Activated T-helper 2 cell treated with anti-CD3 and anti-CD28 coated beads, Interferon-gamma antibody, Interleukin-2, Interleukin-4, amounts not matched to agents 10 μg/mL and 5 μg/mL and 100 μg/mL, durations not matched to agents 14 hours and 24 hours and 36 hours (primary cell): ENCODE data around the gene CMTM8. TPM values are rescaled to one million over a fixed set of nuclear protein-coding genes. Genes with fewer than 3 reads are reported as not detected.
"Not testable (repeated sequence)": the region's sequence is repeated elsewhere in the genome, so short reads cannot be mapped to it uniquely, and the experiment has no call there.

Source experiments
- DNase-seq: peaks from one replicate; pipeline ENCODE4 v3.0.0; 2021; ENCODE audit warnings: low spot score
- H3K27ac Mint-ChIP-seq: one replicate; pipeline ENCODE4 v1.8.0; 2021; ENCODE audit warnings: mixed read lengths
- H3K27me3 Mint-ChIP-seq: one replicate; pipeline ENCODE4 v1.8.0; 2021; ENCODE audit warnings: low read depth, mixed read lengths
- H3K36me3 Mint-ChIP-seq: one replicate; pipeline ENCODE4 v1.8.0; 2021; ENCODE audit warnings: low read depth, mixed read lengths
- H3K4me1 Mint-ChIP-seq: one replicate; pipeline ENCODE4 v1.8.0; 2021; ENCODE audit warnings: low read depth, mixed read lengths
- H3K4me3 Mint-ChIP-seq: one replicate; pipeline ENCODE4 v1.8.0; 2021; ENCODE audit warnings: low read depth, mild to moderate bottlenecking, moderate library complexity, mixed read lengths
- H3K9me3 Mint-ChIP-seq: one replicate; pipeline ENCODE4 v1.8.0; 2021; ENCODE audit warnings: mixed read lengths
- intact Hi-C: fragments of 100-400 bp; cut with micrococcal nuclease; formaldehyde crosslinking; loops from one replicate; pipeline ENCODE4 v1.15.1; 2023
- total RNA-seq: library from RNA; stranded (reverse); gene quantifications from 2 replicates; pipeline ENCODE4 v1.2.3, GENCODE V29; 2022

CMTM8 gene, protein sequence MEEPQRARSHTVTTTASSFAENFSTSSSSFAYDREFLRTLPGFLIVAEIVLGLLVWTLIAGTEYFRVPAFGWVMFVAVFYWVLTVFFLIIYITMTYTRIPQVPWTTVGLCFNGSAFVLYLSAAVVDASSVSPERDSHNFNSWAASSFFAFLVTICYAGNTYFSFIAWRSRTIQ
- total RNA-seq = 3.6 TPM in 2 replicates

DNA sequence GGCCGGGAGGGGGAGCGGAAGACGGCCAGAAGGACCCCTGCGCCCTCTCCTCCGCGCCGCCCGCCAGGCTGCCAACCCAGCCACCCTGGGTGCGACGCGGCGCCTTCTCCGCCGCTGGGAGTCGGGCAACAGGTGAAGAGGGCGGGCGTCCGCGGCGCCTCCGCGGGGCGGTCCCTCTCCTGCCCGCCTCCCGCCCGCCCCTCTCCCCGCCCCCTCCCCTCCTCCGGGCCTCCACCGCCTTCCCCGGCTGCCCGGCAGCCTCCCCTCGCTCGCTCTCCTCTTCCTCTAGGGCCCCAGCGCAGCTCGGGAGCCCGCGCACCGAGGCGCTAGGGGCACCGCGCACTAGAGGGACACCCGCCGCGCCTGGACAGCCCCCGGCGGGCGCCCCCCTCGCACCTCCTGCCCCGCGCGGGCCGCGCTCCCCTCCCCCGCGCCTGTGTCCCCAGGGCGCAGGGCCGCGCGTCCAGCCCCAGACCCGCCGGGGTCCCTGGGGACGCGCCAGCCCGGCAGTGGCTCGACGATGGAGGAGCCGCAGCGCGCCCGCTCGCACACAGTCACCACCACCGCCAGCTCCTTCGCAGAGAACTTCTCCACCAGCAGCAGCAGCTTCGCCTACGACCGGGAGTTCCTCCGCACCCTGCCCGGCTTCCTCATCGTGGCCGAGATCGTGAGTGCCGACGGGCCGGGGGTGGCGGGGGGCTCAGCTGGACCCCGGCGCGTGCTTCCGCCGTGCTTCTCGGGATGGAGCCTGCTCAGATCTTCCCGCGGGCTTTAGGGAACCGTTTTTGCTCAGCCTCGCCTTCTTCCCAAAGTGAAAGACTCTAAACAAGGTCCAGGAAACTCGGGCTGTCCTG is at the start of gene CMTM8:
TSS of gene CMTM8 (plus strand) at position 228 of the 854 bp plus-strand sequence. CDS start at position 521, 293 bp downstream.
- H3K36me3 Mint-ChIP-seq = peaks cover 17% of the 10 kb centered on the region
- peaks cover 16% of the 10 kb centered on the region for H3K9me3 Mint-ChIP-seq
- H3K4me1 Mint-ChIP-seq = peaks cover 19% of the 10 kb centered on the region
- intact Hi-C loops = loop anchor here (2.0 kb wide), 2 partner anchors 18 to 60 kb away; no protein-coding TSS in a partner anchor
- peak; percentile 54 for DNase-seq
- H3K4me3 Mint-ChIP-seq = peak within 1 kb of the TSS; percentile 81
- peak within 1 kb of the TSS; percentile 26 for H3K27ac Mint-ChIP-seq
- H3K27me3 Mint-ChIP-seq = peaks cover 34% of the 10 kb centered on the region

DNA sequence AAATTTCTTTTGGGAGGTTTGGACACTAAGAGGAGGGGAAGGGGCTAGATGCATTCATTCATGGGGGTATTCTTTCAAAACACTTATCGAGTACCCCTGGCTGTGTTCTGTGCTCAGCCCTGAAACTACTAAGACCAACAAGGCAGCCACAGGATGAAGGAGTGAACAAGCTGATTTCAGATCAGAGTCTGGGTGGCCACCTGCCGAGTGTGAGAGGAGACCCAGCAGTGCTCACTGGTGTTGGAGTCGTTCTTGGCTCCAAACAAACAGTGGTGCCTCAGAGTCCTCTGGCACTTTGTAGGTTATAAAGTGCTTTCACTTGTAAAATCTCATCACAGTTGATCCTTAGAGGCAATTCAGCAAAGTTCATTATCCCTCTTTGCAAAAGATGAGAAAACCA is 48.8 kb upstream of the CMTM8 start:
- no peaks in the 10 kb centered on the region for H3K9me3 Mint-ChIP-seq
- no peaks in the 10 kb centered on the region for H3K4me1 Mint-ChIP-seq
- intact Hi-C loops = no loop called here
- H3K27me3 Mint-ChIP-seq = peaks cover 29% of the 10 kb centered on the region
- DNase-seq = no peak
- H3K27ac Mint-ChIP-seq = no peak overlapping the region
- no peak overlapping the region for H3K4me3 Mint-ChIP-seq
- no peaks in the 10 kb centered on the region for H3K36me3 Mint-ChIP-seq

- DNase-seq, H3K27ac Mint-ChIP-seq, H3K4me1 Mint-ChIP-seq, H3K9me3 Mint-ChIP-seq, H3K36me3 Mint-ChIP-seq, H3K4me3 Mint-ChIP-seq, intact Hi-C loops: not testable (repeated sequence)
- H3K27me3 Mint-ChIP-seq = peaks cover 25% of the 10 kb centered on the region
These were observed 47.9 kb upstream of the CMTM8 start for GRCh38 chr3:32190556-32190955.

GRCh38 chr3:32193101-32193500 is 45.4 kb upstream of the CMTM8 start:
- H3K27me3 Mint-ChIP-seq = peaks cover 24% of the 10 kb centered on the region
- H3K36me3 Mint-ChIP-seq = no peaks in the 10 kb centered on the region
- intact Hi-C loops = no loop called here
- H3K9me3 Mint-ChIP-seq = no peaks in the 10 kb centered on the region
- H3K27ac Mint-ChIP-seq = no peak overlapping the region
- no peaks in the 10 kb centered on the region for H3K4me1 Mint-ChIP-seq
- H3K4me3 Mint-ChIP-seq = no peak overlapping the region
- DNase-seq = no peak

DNA sequence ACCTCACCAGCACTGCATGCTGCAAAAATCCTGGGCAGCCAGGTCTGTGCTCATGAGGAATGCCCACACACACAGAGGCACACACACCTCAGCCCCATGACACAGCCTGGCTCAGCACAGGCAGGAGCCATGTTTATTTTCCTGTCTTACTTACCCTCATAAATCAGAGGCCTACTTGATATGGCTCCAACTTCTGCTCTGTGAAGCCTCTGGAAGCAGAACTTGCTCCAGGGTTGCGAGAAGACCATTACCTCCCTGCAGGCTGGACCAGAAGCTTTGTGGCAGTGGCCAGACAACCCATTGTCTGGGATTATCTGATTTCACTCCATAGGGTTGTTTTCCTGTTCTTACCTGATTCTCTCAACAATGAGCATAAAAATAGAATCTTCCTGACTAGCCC is 43.8 kb upstream of the CMTM8 start:
- peaks cover 2% of the 10 kb centered on the region for H3K4me1 Mint-ChIP-seq
- DNase-seq = no peak
- H3K27me3 Mint-ChIP-seq = peaks cover 28% of the 10 kb centered on the region
- H3K36me3 Mint-ChIP-seq = no peaks in the 10 kb centered on the region
- intact Hi-C loops = no loop called here
- no peak overlapping the region for H3K27ac Mint-ChIP-seq
- H3K4me3 Mint-ChIP-seq = no peak overlapping the region
- H3K9me3 Mint-ChIP-seq = no peaks in the 10 kb centered on the region

GRCh38 chr3:32195995-32196540 is 42.4 kb upstream of the CMTM8 start:
- Mint-ChIP-seq H3K36me3 (no peaks in the 10 kb centered on the region), H3K9me3 (no peaks in the 10 kb centered on the region), H3K4me1 (peaks cover 2% of the 10 kb centered on the region), H3K27me3 (peaks cover 35% of the 10 kb centered on the region), H3K4me3 (no peak overlapping the region), H3K27ac (no peak overlapping the region)
- no peak for DNase-seq
- intact Hi-C loops = no loop called here

GRCh38 chr3:32197991-32198390 is 40.5 kb upstream of the CMTM8 start:
- H3K9me3 Mint-ChIP-seq = no peaks in the 10 kb centered on the region
- DNase-seq = no peak
- H3K4me3 Mint-ChIP-seq = no peak overlapping the region
- peaks cover 2% of the 10 kb centered on the region for H3K4me1 Mint-ChIP-seq
- peaks cover 38% of the 10 kb centered on the region for H3K27me3 Mint-ChIP-seq
- no peaks in the 10 kb centered on the region for H3K36me3 Mint-ChIP-seq
- H3K27ac Mint-ChIP-seq = no peak overlapping the region
- intact Hi-C loops = no loop called here

- intact Hi-C loops = no loop called here
- Mint-ChIP-seq H3K27me3 (peaks cover 42% of the 10 kb centered on the region), H3K4me1 (peaks cover 2% of the 10 kb centered on the region), H3K36me3 (no peaks in the 10 kb centered on the region), H3K9me3 (no peaks in the 10 kb centered on the region), H3K27ac (no peak overlapping the region), H3K4me3 (no peak overlapping the region)
- DNase-seq = no peak
These were observed 39.8 kb upstream of the CMTM8 start for GRCh38 chr3:32198714-32199113.

DNA sequence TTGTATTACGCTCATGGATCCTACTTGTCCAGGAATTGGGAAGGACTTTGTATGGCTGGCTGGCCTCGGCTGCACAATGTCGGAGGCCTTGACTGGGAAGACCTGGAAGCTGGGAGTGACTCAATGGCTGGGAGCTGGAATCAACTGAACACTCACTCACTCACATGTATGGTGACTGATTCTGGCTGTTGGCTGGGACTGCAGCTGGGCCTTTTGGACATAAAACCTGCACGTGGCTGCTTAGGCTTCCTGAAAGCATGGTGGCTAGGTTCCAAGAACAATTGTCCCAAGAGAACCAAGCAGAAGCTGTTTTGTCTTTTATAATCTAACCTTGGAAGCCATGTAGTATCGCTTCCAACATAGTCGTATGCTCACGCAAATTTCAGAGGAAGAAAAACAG is 38.0 kb upstream of the CMTM8 start:
- H3K9me3 Mint-ChIP-seq = no peaks in the 10 kb centered on the region
- intact Hi-C loops = no loop called here
- no peak for DNase-seq
- H3K4me1 Mint-ChIP-seq = peaks cover 2% of the 10 kb centered on the region
- peaks cover 47% of the 10 kb centered on the region for H3K27me3 Mint-ChIP-seq
- H3K36me3 Mint-ChIP-seq = no peaks in the 10 kb centered on the region
- H3K27ac Mint-ChIP-seq = no peak overlapping the region
- H3K4me3 Mint-ChIP-seq = no peak overlapping the region

- Mint-ChIP-seq H3K36me3 (no peaks in the 10 kb centered on the region), H3K27me3 (peaks cover 51% of the 10 kb centered on the region), H3K27ac (no peak overlapping the region), H3K4me3 (no peak overlapping the region), H3K4me1 (peaks cover 2% of the 10 kb centered on the region), H3K9me3 (no peaks in the 10 kb centered on the region)
- DNase-seq = no peak
- intact Hi-C loops = no loop called here
These were observed 37.3 kb upstream of the CMTM8 start for GRCh38 chr3:32200992-32201758.

DNA sequence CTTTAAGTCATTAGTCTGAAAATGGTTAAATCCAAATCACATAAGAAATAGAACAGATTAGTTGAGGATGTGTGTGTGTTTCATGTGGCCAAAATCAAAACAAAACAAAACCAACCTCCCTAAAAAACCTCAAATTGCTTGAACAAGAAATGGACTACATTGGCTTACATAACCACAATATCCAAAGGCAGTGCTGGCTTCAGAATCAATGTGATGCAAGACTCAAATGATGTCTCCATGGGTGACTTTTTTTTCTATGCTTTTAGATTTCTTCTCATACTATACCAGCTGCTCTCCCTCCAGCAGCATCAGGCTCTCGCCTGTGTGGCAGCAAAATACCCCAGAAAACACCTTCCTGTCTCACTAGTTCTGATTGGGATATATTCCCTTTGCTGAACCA is 36.0 kb upstream of the CMTM8 start:
- no peak overlapping the region for H3K27ac Mint-ChIP-seq
- no peak for DNase-seq
- no peaks in the 10 kb centered on the region for H3K9me3 Mint-ChIP-seq
- intact Hi-C loops = no loop called here
- no peak overlapping the region for H3K4me3 Mint-ChIP-seq
- no peaks in the 10 kb centered on the region for H3K36me3 Mint-ChIP-seq
- peaks cover 2% of the 10 kb centered on the region for H3K4me1 Mint-ChIP-seq
- peaks cover 51% of the 10 kb centered on the region for H3K27me3 Mint-ChIP-seq

- H3K27me3 Mint-ChIP-seq = peaks cover 46% of the 10 kb centered on the region
- H3K4me3 Mint-ChIP-seq = no peak overlapping the region
- intact Hi-C loops = no loop called here
- no peaks in the 10 kb centered on the region for H3K36me3 Mint-ChIP-seq
- no peak for DNase-seq
- H3K9me3 Mint-ChIP-seq = no peaks in the 10 kb centered on the region
- no peak overlapping the region for H3K27ac Mint-ChIP-seq
- H3K4me1 Mint-ChIP-seq = no peaks in the 10 kb centered on the region
These were observed 34.6 kb upstream of the CMTM8 start for GRCh38 chr3:32203854-32204253.
